Measurements from ENCODE around the gene DHRS1.

The DHRS1 gene

GRCh38 chr14:24315807-24316596 lies 16.4 kb upstream of the DHRS1 start:
- no peak for TF ChIP-seq TAF1 (IDR thresholded peaks at IDR 0.05; ENCODE audit: borderline replicate concordance, insufficient read depth, low read length)
- TF ChIP-seq POLR2AphosphoS5 (IDR thresholded peaks at IDR 0.05; ENCODE audit: low read depth, low read length), result no peak
- TF ChIP-seq REST (IDR thresholded peaks at IDR 0.05; ENCODE audit: insufficient read depth in 1 of 2, low read depth in 2 of 2, low read length in 2 of 2), result no peak
- no peak for TF ChIP-seq FOXP2 (optimal IDR thresholded peaks at IDR 0.05; ENCODE audit: borderline replicate concordance, extremely low read depth, extremely low read length, insufficient read depth)
- no peak for TF ChIP-seq SIN3A (IDR thresholded peaks at IDR 0.05; ENCODE audit: borderline replicate concordance, insufficient read depth, low read length)

GRCh38 chr14:24315243-24315806 lies 15.7 kb upstream of the DHRS1 start:
- TF ChIP-seq FOXP2 (optimal IDR thresholded peaks at IDR 0.05; ENCODE audit: borderline replicate concordance, extremely low read depth, extremely low read length, insufficient read depth), result no peak
- TF ChIP-seq TAF1 (IDR thresholded peaks at IDR 0.05; ENCODE audit: borderline replicate concordance, insufficient read depth, low read length), result no peak
- TF ChIP-seq POLR2AphosphoS5 (IDR thresholded peaks at IDR 0.05; ENCODE audit: low read depth, low read length), result no peak
- no peak for TF ChIP-seq SIN3A (IDR thresholded peaks at IDR 0.05; ENCODE audit: borderline replicate concordance, insufficient read depth, low read length)
- no peak for TF ChIP-seq REST (IDR thresholded peaks at IDR 0.05; ENCODE audit: insufficient read depth in 1 of 2, low read depth in 2 of 2, low read length in 2 of 2)

- TF ChIP-seq TAF1 (IDR thresholded peaks at IDR 0.05; ENCODE audit: borderline replicate concordance, insufficient read depth, low read length) (no peak), SIN3A (IDR thresholded peaks at IDR 0.05; ENCODE audit: borderline replicate concordance, insufficient read depth, low read length) (no peak), REST (IDR thresholded peaks at IDR 0.05; ENCODE audit: insufficient read depth in 1 of 2, low read depth in 2 of 2, low read length in 2 of 2) (no peak), POLR2AphosphoS5 (IDR thresholded peaks at IDR 0.05; ENCODE audit: low read depth, low read length) (no peak), FOXP2 (optimal IDR thresholded peaks at IDR 0.05; ENCODE audit: borderline replicate concordance, extremely low read depth, extremely low read length, insufficient read depth) (no peak)
Observed at GRCh38 chr14:24314377-24315193, 15.0 kb upstream of the DHRS1 start.

- no peak for TF ChIP-seq SIN3A (IDR thresholded peaks at IDR 0.05; ENCODE audit: borderline replicate concordance, insufficient read depth, low read length)
- no peak for TF ChIP-seq REST (IDR thresholded peaks at IDR 0.05; ENCODE audit: insufficient read depth in 1 of 2, low read depth in 2 of 2, low read length in 2 of 2)
- no peak for TF ChIP-seq POLR2AphosphoS5 (IDR thresholded peaks at IDR 0.05; ENCODE audit: low read depth, low read length)
- no peak for TF ChIP-seq TAF1 (IDR thresholded peaks at IDR 0.05; ENCODE audit: borderline replicate concordance, insufficient read depth, low read length)
- no peak for TF ChIP-seq FOXP2 (optimal IDR thresholded peaks at IDR 0.05; ENCODE audit: borderline replicate concordance, extremely low read depth, extremely low read length, insufficient read depth)
Observed at GRCh38 chr14:24313913-24314312, 14.3 kb upstream of the DHRS1 start.

Measured in PFSK-1 (cell line).